ENCODE data around the gene CACFD1. TPM values are rescaled to one million over a fixed set of nuclear protein-coding genes. Genes with fewer than 3 reads are reported as not detected.
"Not testable (repeated sequence)": the region's sequence is repeated elsewhere in the genome, so short reads cannot be mapped to it uniquely, and the experiment has no call there.

CACFD1 gene
- total RNA-seq, 1 experiment from 2014 or later: 27.0 TPM

DNA sequence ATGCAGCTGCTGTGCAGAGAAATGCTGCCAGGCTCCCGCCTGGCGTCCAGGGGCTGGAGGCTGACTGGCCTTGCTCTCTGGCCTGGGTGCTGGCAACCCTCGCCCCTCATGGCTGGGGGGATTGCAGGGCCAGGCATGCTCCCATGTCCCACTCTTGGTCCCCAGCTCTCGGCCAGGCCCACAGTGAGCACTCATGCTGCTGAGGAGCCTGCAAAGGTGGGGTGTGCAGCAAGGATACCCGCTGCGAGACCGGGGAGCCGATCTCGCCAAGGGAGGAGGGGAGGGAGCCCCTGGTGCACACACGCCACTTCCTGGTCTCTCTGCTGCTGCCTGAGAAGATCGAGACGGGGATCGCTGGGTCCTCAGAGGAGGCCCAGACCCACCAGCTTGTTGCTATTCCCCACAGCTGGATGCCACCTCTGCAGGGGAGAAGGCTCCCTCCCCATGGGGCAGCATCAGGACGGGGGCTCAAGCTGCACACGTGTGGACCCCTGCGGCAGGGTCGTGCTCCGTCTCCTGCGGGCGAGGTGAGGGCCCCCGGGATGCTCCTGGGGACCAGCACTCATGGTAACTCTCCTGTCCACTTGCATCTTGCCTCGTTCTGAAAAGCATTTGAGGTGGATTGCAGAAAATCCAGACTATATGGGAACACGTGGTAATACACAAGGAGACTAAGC lies 14.3 kb upstream of the CACFD1 start:
- Mint-ChIP-seq H3K9me3 (ENCODE audit: unreplicated experiment) (no peaks in the 10 kb centered on the region), H3K36me3 (ENCODE audit: insufficient read depth, unreplicated experiment) (no peaks in the 10 kb centered on the region), H3K4me1 (ENCODE audit: low read depth, unreplicated experiment) (no peaks in the 10 kb centered on the region), H3K27me3 (ENCODE audit: insufficient read depth, unreplicated experiment) (peaks cover 4% of the 10 kb centered on the region), H3K27ac (ENCODE audit: unreplicated experiment) (no peak overlapping the region), H3K4me3 (ENCODE audit: unreplicated experiment) (no peak overlapping the region)
- ChIA-PET POLR2A (interaction anchor here (0.5 kb wide), 1 partner anchor 14 kb away, joined by 8 read pairs; the partner anchor contains the start of gene CACFD1), CTCF (interaction anchor here (2.7 kb wide), 1 partner anchor 14 kb away, joined by 22 read pairs; the partner anchor contains the start of gene CACFD1)
- no TSS peak for BruUV-seq (replicated peaks)
- Histone ChIP-seq H3K4me3 (ENCODE audit: low read depth, low read length) (no peak overlapping the region), H3K36me3 (ENCODE audit: control insufficient read depth, insufficient read depth, low read length) (no peaks in the 10 kb centered on the region), H3K9me3 (no peaks in the 10 kb centered on the region), H3K27me3 (replicated peaks; ENCODE audit: control insufficient read depth, insufficient read depth, low read length) (no peaks in the 10 kb centered on the region), H3K4me1 (no peaks in the 10 kb centered on the region)
- TF ChIP-seq, protein P1, sequence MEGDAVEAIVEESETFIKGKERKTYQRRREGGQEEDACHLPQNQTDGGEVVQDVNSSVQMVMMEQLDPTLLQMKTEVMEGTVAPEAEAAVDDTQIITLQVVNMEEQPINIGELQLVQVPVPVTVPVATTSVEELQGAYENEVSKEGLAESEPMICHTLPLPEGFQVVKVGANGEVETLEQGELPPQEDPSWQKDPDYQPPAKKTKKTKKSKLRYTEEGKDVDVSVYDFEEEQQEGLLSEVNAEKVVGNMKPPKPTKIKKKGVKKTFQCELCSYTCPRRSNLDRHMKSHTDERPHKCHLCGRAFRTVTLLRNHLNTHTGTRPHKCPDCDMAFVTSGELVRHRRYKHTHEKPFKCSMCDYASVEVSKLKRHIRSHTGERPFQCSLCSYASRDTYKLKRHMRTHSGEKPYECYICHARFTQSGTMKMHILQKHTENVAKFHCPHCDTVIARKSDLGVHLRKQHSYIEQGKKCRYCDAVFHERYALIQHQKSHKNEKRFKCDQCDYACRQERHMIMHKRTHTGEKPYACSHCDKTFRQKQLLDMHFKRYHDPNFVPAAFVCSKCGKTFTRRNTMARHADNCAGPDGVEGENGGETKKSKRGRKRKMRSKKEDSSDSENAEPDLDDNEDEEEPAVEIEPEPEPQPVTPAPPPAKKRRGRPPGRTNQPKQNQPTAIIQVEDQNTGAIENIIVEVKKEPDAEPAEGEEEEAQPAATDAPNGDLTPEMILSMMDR (IDR thresholded peaks at IDR 0.05; ENCODE audit: insufficient read depth in 1 of 2, low read depth in 1 of 2, low read length in 1 of 2, severe bottlenecking in 1 of 2, unreplicated experiment in 1 of 2): no peak
- DNase-seq: no peak
- intact Hi-C loops (cut with micrococcal nuclease; ENCODE audit: unreplicated experiment): no loop called here

- no peak overlapping the region for H3K4me3 Mint-ChIP-seq (ENCODE audit: unreplicated experiment)
- no peaks in the 10 kb centered on the region for H3K9me3 Mint-ChIP-seq (ENCODE audit: unreplicated experiment)
- Histone ChIP-seq H3K36me3 (ENCODE audit: control insufficient read depth, insufficient read depth, low read length) (no peaks in the 10 kb centered on the region), H3K27me3 (replicated peaks; ENCODE audit: control insufficient read depth, insufficient read depth, low read length) (no peaks in the 10 kb centered on the region), H3K4me1 (no peaks in the 10 kb centered on the region), H3K9me3 (no peaks in the 10 kb centered on the region), H3K4me3 (ENCODE audit: low read depth, low read length) (no peak overlapping the region)
- no peaks in the 10 kb centered on the region for H3K4me1 Mint-ChIP-seq (ENCODE audit: low read depth, unreplicated experiment)
- H3K27me3 Mint-ChIP-seq (ENCODE audit: insufficient read depth, unreplicated experiment): peaks cover 4% of the 10 kb centered on the region
- no peak overlapping the region for H3K27ac Mint-ChIP-seq (ENCODE audit: unreplicated experiment)
- BruUV-seq (replicated peaks): no TSS peak
- H3K36me3 Mint-ChIP-seq (ENCODE audit: insufficient read depth, unreplicated experiment): no peaks in the 10 kb centered on the region
- no peak for DNase-seq
- TF ChIP-seq, protein P1 (IDR thresholded peaks at IDR 0.05; ENCODE audit: insufficient read depth in 1 of 2, low read depth in 1 of 2, low read length in 1 of 2, severe bottlenecking in 1 of 2, unreplicated experiment in 1 of 2): no peak
- intact Hi-C loops (cut with micrococcal nuclease; ENCODE audit: unreplicated experiment): no loop called here
- ChIA-PET POLR2A (no interaction called here), CTCF (no interaction called here)
These were observed 11.2 kb upstream of the CACFD1 start for GRCh38 chr9:133448487-133448972.

- no peak overlapping the region for H3K27ac Mint-ChIP-seq (ENCODE audit: unreplicated experiment)
- H3K4me1 ChIP-seq: no peaks in the 10 kb centered on the region
- no peaks in the 10 kb centered on the region for H3K9me3 Mint-ChIP-seq (ENCODE audit: unreplicated experiment)
- no peaks in the 10 kb centered on the region for H3K36me3 Mint-ChIP-seq (ENCODE audit: insufficient read depth, unreplicated experiment)
- peaks cover 4% of the 10 kb centered on the region for H3K27me3 Mint-ChIP-seq (ENCODE audit: insufficient read depth, unreplicated experiment)
- POLR2A ChIA-PET: no interaction called here
- no peaks in the 10 kb centered on the region for H3K9me3 ChIP-seq
- no peaks in the 10 kb centered on the region for H3K36me3 ChIP-seq (ENCODE audit: control insufficient read depth, insufficient read depth, low read length)
- no peak for DNase-seq
- CTCF ChIA-PET: no interaction called here
- BruUV-seq (replicated peaks): no TSS peak
- no peaks in the 10 kb centered on the region for H3K27me3 ChIP-seq (replicated peaks; ENCODE audit: control insufficient read depth, insufficient read depth, low read length)
- H3K4me3 ChIP-seq (ENCODE audit: low read depth, low read length): no peak overlapping the region
- TF ChIP-seq, protein P1 (IDR thresholded peaks at IDR 0.05; ENCODE audit: insufficient read depth in 1 of 2, low read depth in 1 of 2, low read length in 1 of 2, severe bottlenecking in 1 of 2, unreplicated experiment in 1 of 2): no peak
- H3K4me1 Mint-ChIP-seq (ENCODE audit: low read depth, unreplicated experiment): no peaks in the 10 kb centered on the region
- intact Hi-C loops (cut with micrococcal nuclease; ENCODE audit: unreplicated experiment): no loop called here
- H3K4me3 Mint-ChIP-seq (ENCODE audit: unreplicated experiment): no peak overlapping the region
These were observed 10.0 kb upstream of the CACFD1 start for GRCh38 chr9:133449760-133450159.

DNA sequence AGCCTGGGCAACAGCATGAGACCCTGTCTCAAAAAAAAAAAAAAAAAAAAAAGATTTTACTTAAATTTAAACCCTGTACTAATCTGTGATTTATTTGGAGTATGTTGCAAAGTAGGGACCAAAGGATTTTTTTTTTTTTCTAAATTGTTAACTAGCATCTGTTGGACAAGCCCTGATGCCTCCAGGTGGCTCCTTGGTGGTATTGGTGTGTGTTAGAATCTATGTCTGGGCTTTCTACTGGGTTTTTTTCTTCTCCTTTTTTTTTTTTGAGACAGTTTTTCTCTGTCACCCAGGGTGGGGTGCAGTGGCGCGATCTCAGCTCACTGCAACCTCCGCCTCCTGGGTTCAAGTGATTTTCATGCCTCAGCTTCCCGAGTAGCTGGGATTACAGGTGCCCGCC lies 7.9 kb upstream of the CACFD1 start:
- POLR2A ChIA-PET; H3K9me3 Mint-ChIP-seq (ENCODE audit: unreplicated experiment); H3K36me3 ChIP-seq (ENCODE audit: control insufficient read depth, insufficient read depth, low read length); H3K4me3 ChIP-seq (ENCODE audit: low read depth, low read length); H3K27me3 ChIP-seq (replicated peaks; ENCODE audit: control insufficient read depth, insufficient read depth, low read length); H3K4me1 ChIP-seq; DNase-seq; H3K27ac Mint-ChIP-seq (ENCODE audit: unreplicated experiment); H3K4me1 Mint-ChIP-seq (ENCODE audit: low read depth, unreplicated experiment); intact Hi-C loops (cut with micrococcal nuclease; ENCODE audit: unreplicated experiment); H3K27me3 Mint-ChIP-seq (ENCODE audit: insufficient read depth, unreplicated experiment); H3K9me3 ChIP-seq; BruUV-seq (replicated peaks); H3K4me3 Mint-ChIP-seq (ENCODE audit: unreplicated experiment); H3K36me3 Mint-ChIP-seq (ENCODE audit: insufficient read depth, unreplicated experiment): not testable (repeated sequence)
- CTCF ChIA-PET: interaction anchor here (0.9 kb wide), 1 partner anchor 9 kb away, joined by 3 read pairs; no protein-coding TSS in a partner anchor
